Loucy (cell line): ENCODE measurements around the gene POU4F3.
"Not testable (repeated sequence)": the region's sequence is repeated elsewhere in the genome, so short reads cannot be mapped to it uniquely, and the experiment has no call there.

Experiments
- H2AFZ ChIP-seq: fragments of 200-600 bp; sonication (generic); 2 replicates; pipeline ENCODE4 v1.6.0; 2016; ENCODE audit warnings: antibody characterized with exemption, mild to moderate bottlenecking, low read length, moderate library complexity
- H3F3A ChIP-seq: fragments of 200-600 bp; 2 replicates; pipeline ENCODE4 v1.6.0; 2016; ENCODE audit warnings: antibody characterized with exemption, low read depth, mild to moderate bottlenecking
- H3K27me3 ChIP-seq: fragments of 200-600 bp; sonication (generic); 2 replicates; pipeline ENCODE4 v1.6.1; 2014; ENCODE audit warnings: low read length, mild to moderate bottlenecking; ENCODE audit not compliant: insufficient read depth, poor library complexity, severe bottlenecking
- H3K36me3 ChIP-seq: fragments of 200-600 bp; sonication (generic); 2 replicates; pipeline ENCODE4 v1.6.1; 2016; ENCODE audit warnings: low read length; ENCODE audit not compliant: insufficient read depth
- H3K4me1 ChIP-seq: fragments of 200-600 bp; sonication (generic); 2 replicates; pipeline ENCODE4 v1.5.1; 2014; ENCODE audit warnings: low read length, mild to moderate bottlenecking; ENCODE audit not compliant: insufficient read depth, poor library complexity, severe bottlenecking
- H3K4me2 ChIP-seq: fragments of 200-600 bp; sonication (generic); 2 replicates; pipeline ENCODE4 v1.6.0; 2014; ENCODE audit warnings: antibody characterized with exemption, low read length, low read depth, mild to moderate bottlenecking; ENCODE audit not compliant: poor library complexity, severe bottlenecking
- H3K4me3 ChIP-seq: fragments of 200-600 bp; sonication (generic); 2 replicates; pipeline ENCODE4 v1.5.1; 2014; ENCODE audit warnings: low read length, mild to moderate bottlenecking, mixed read lengths; ENCODE audit not compliant: poor library complexity, severe bottlenecking
- H3K79me2 ChIP-seq: fragments of 200-600 bp; sonication (generic); 2 replicates; pipeline ENCODE4 v1.6.1; 2014; ENCODE audit warnings: low read length; ENCODE audit not compliant: insufficient read depth
- H3K9ac ChIP-seq: fragments of 200-600 bp; sonication (generic); 2 replicates; pipeline ENCODE4 v1.6.0; 2014; ENCODE audit warnings: mild to moderate bottlenecking, low read depth, low read length, moderate library complexity; ENCODE audit not compliant: poor library complexity, severe bottlenecking
- H3K9me2 ChIP-seq: fragments of 200-600 bp; sonication (generic); replicated peaks from 2 replicates; pipeline ENCODE4 v1.6.1; 2016; ENCODE audit warnings: low read depth, low read length, mixed read lengths
- H3K9me3 ChIP-seq: fragments of 200-600 bp; sonication (generic); 2 replicates; pipeline ENCODE4 v1.6.1; 2014; ENCODE audit warnings: mild to moderate bottlenecking, antibody characterized with exemption, low read length, low read depth; ENCODE audit not compliant: insufficient read depth
- H4K20me1 ChIP-seq: fragments of 200-600 bp; sonication (generic); 2 replicates; pipeline ENCODE4 v1.6.0; 2014; ENCODE audit warnings: antibody characterized with exemption, low read length, mild to moderate bottlenecking; ENCODE audit not compliant: insufficient read depth, poor library complexity, severe bottlenecking
- CTCF ChIP-seq: fragments of 200-600 bp; sonication (generic); conservative IDR thresholded peaks from 2 replicates; pipeline ENCODE4 v1.5.1; 2014; ENCODE audit warnings: mild to moderate bottlenecking, antibody characterized with exemption, low read length
- EZH2phosphoT487 ChIP-seq: fragments of 200-600 bp; IDR thresholded peaks from 2 replicates; pipeline ENCODE4 v1.6.1; 2018; ENCODE audit warnings: antibody characterized with exemption, mild to moderate bottlenecking, moderate library complexity, borderline replicate concordance

Gene POU4F3

GRCh38 chr5:146296245-146296644 lies 42.4 kb upstream of the POU4F3 start:
- Histone ChIP-seq H3K79me2 (no peaks in the 10 kb centered on the region), H3K9me3 (no peaks in the 10 kb centered on the region), H3K36me3 (no peaks in the 10 kb centered on the region), H3K9ac (no peak overlapping the region), H3K4me3 (no peak overlapping the region), H3K9me2 (no peaks in the 10 kb centered on the region), H3K4me1 (no peaks in the 10 kb centered on the region), H4K20me1 (no peaks in the 10 kb centered on the region), H3K27me3 (no peaks in the 10 kb centered on the region), H2AFZ (no peak overlapping the region), H3K4me2 (no peak overlapping the region), H3F3A (no peaks in the 10 kb centered on the region)
- TF ChIP-seq EZH2phosphoT487 (no peak), CTCF (no peak)

GRCh38 chr5:146298920-146299319 lies 39.7 kb upstream of the POU4F3 start:
- not testable (repeated sequence) for H2AFZ ChIP-seq, H3K4me2 ChIP-seq, H3K4me1 ChIP-seq, H3F3A ChIP-seq, H3K9me3 ChIP-seq, H3K9me2 ChIP-seq, H4K20me1 ChIP-seq, H3K9ac ChIP-seq, H3K79me2 ChIP-seq, H3K36me3 ChIP-seq, H3K4me3 ChIP-seq, H3K27me3 ChIP-seq

- Histone ChIP-seq H3F3A (no peaks in the 10 kb centered on the region), H3K4me2 (no peak overlapping the region), H3K9me3 (no peaks in the 10 kb centered on the region), H3K27me3 (no peaks in the 10 kb centered on the region), H3K4me3 (no peak overlapping the region), H4K20me1 (no peaks in the 10 kb centered on the region), H3K4me1 (no peaks in the 10 kb centered on the region), H3K79me2 (no peaks in the 10 kb centered on the region), H2AFZ (no peak overlapping the region), H3K9me2 (no peaks in the 10 kb centered on the region), H3K36me3 (no peaks in the 10 kb centered on the region), H3K9ac (no peak overlapping the region)
- TF ChIP-seq EZH2phosphoT487 (no peak), CTCF (no peak)
These were observed 37.0 kb upstream of the POU4F3 start for GRCh38 chr5:146301626-146302025.

GRCh38 chr5:146302406-146302805 lies 36.2 kb upstream of the POU4F3 start:
- Histone ChIP-seq H3K9me3 (no peaks in the 10 kb centered on the region), H4K20me1 (no peaks in the 10 kb centered on the region), H3K9me2 (no peaks in the 10 kb centered on the region), H3K4me1 (no peaks in the 10 kb centered on the region), H3K27me3 (no peaks in the 10 kb centered on the region), H3K9ac (no peak overlapping the region), H2AFZ (no peak overlapping the region), H3K4me2 (no peak overlapping the region), H3F3A (no peaks in the 10 kb centered on the region), H3K79me2 (no peaks in the 10 kb centered on the region), H3K36me3 (no peaks in the 10 kb centered on the region), H3K4me3 (no peak overlapping the region)
- TF ChIP-seq EZH2phosphoT487, result no peak
- TF ChIP-seq CTCF, result no peak
